Measurements from ENCODE around the gene NEO1.

The NEO1 gene

GRCh38 chr15:73331501-73331900, 279.2 kb downstream of the NEO1 start:
- DNase-seq (ENCODE audit: insufficient read length) (no peak), FAIRE-seq (no peak)
- TF ChIP-seq TAF1 (IDR thresholded peaks at IDR 0.05; ENCODE audit: borderline replicate concordance, low read depth, low read length): no peak
- no peak for TF ChIP-seq POLR2AphosphoS5 (IDR thresholded peaks at IDR 0.05; ENCODE audit: low read depth, low read length)
- no peak for TF ChIP-seq POLR2A (IDR thresholded peaks at IDR 0.05; ENCODE audit: low read depth, low read length)

GRCh38 chr15:73331991-73332925, 280.0 kb downstream of the NEO1 start:
- no peak for FAIRE-seq
- TF ChIP-seq TAF1 (IDR thresholded peaks at IDR 0.05; ENCODE audit: borderline replicate concordance, low read depth, low read length): no peak
- TF ChIP-seq POLR2A (IDR thresholded peaks at IDR 0.05; ENCODE audit: low read depth, low read length): no peak
- TF ChIP-seq POLR2AphosphoS5 (IDR thresholded peaks at IDR 0.05; ENCODE audit: low read depth, low read length): no peak
- DNase-seq (ENCODE audit: insufficient read length): no peak

- DNase-seq (ENCODE audit: insufficient read length) (no peak), FAIRE-seq (no peak)
- no peak for TF ChIP-seq TAF1 (IDR thresholded peaks at IDR 0.05; ENCODE audit: borderline replicate concordance, low read depth, low read length)
Observed at GRCh38 chr15:73333001-73333400, 280.7 kb downstream of the NEO1 start.

GRCh38 chr15:73334086-73334485, 281.8 kb downstream of the NEO1 start:
- no peak for DNase-seq (ENCODE audit: insufficient read length)
- FAIRE-seq: no peak

GRCh38 chr15:73335026-73335425, 282.8 kb downstream of the NEO1 start:
- TF ChIP-seq POLR2AphosphoS5 (IDR thresholded peaks at IDR 0.05; ENCODE audit: low read depth, low read length) (no peak), TAF1 (IDR thresholded peaks at IDR 0.05; ENCODE audit: borderline replicate concordance, low read depth, low read length) (no peak), POLR2A (IDR thresholded peaks at IDR 0.05; ENCODE audit: low read depth, low read length) (no peak)
- DNase-seq (ENCODE audit: insufficient read length) (no peak), FAIRE-seq (no peak)

More at GRCh38 chr15:73334086-73334485, 281.8 kb downstream of the NEO1 start:
- TF ChIP-seq POLR2AphosphoS5 (IDR thresholded peaks at IDR 0.05; ENCODE audit: low read depth, low read length): no peak
- no peak for TF ChIP-seq POLR2A (IDR thresholded peaks at IDR 0.05; ENCODE audit: low read depth, low read length)
- no peak for TF ChIP-seq TAF1 (IDR thresholded peaks at IDR 0.05; ENCODE audit: borderline replicate concordance, low read depth, low read length)

- no peak for TF ChIP-seq TAF1 (IDR thresholded peaks at IDR 0.05; ENCODE audit: borderline replicate concordance, low read depth, low read length)
- TF ChIP-seq POLR2AphosphoS5 (IDR thresholded peaks at IDR 0.05; ENCODE audit: low read depth, low read length): no peak
- TF ChIP-seq POLR2A (IDR thresholded peaks at IDR 0.05; ENCODE audit: low read depth, low read length): no peak
- DNase-seq (ENCODE audit: insufficient read length) (no peak), FAIRE-seq (no peak)
Observed at GRCh38 chr15:73335471-73335870, 283.2 kb downstream of the NEO1 start.

- FAIRE-seq (no peak), DNase-seq (ENCODE audit: insufficient read length) (no peak)
- no peak for TF ChIP-seq TAF1 (IDR thresholded peaks at IDR 0.05; ENCODE audit: borderline replicate concordance, low read depth, low read length)
- TF ChIP-seq POLR2AphosphoS5 (IDR thresholded peaks at IDR 0.05; ENCODE audit: low read depth, low read length): no peak
- TF ChIP-seq POLR2A (IDR thresholded peaks at IDR 0.05; ENCODE audit: low read depth, low read length): no peak
Observed at GRCh38 chr15:73336756-73337155, 284.5 kb downstream of the NEO1 start.

GRCh38 chr15:73337187-73337586, 284.9 kb downstream of the NEO1 start:
- TF ChIP-seq POLR2AphosphoS5 (IDR thresholded peaks at IDR 0.05; ENCODE audit: low read depth, low read length) (no peak), TAF1 (IDR thresholded peaks at IDR 0.05; ENCODE audit: borderline replicate concordance, low read depth, low read length) (no peak), POLR2A (IDR thresholded peaks at IDR 0.05; ENCODE audit: low read depth, low read length) (no peak)
- FAIRE-seq (no peak), DNase-seq (ENCODE audit: insufficient read length) (no peak)

GRCh38 chr15:73338058-73338457, 285.8 kb downstream of the NEO1 start:
- TF ChIP-seq TAF1 (IDR thresholded peaks at IDR 0.05; ENCODE audit: borderline replicate concordance, low read depth, low read length): no peak
- no peak for TF ChIP-seq POLR2A (IDR thresholded peaks at IDR 0.05; ENCODE audit: low read depth, low read length)
- no peak for TF ChIP-seq POLR2AphosphoS5 (IDR thresholded peaks at IDR 0.05; ENCODE audit: low read depth, low read length)
- DNase-seq (ENCODE audit: insufficient read length) (no peak), FAIRE-seq (no peak)

- no peak for DNase-seq (ENCODE audit: insufficient read length)
- TF ChIP-seq TAF1 (IDR thresholded peaks at IDR 0.05; ENCODE audit: borderline replicate concordance, low read depth, low read length): no peak
- TF ChIP-seq POLR2AphosphoS5 (IDR thresholded peaks at IDR 0.05; ENCODE audit: low read depth, low read length): no peak
- TF ChIP-seq POLR2A (IDR thresholded peaks at IDR 0.05; ENCODE audit: low read depth, low read length): no peak
- FAIRE-seq: no peak
Observed at GRCh38 chr15:73338606-73339374, 286.5 kb downstream of the NEO1 start.

- FAIRE-seq: no peak
- no peak for TF ChIP-seq TAF1 (IDR thresholded peaks at IDR 0.05; ENCODE audit: borderline replicate concordance, low read depth, low read length)
- TF ChIP-seq POLR2A (IDR thresholded peaks at IDR 0.05; ENCODE audit: low read depth, low read length): no peak
- TF ChIP-seq POLR2AphosphoS5 (IDR thresholded peaks at IDR 0.05; ENCODE audit: low read depth, low read length): no peak
- no peak for DNase-seq (ENCODE audit: insufficient read length)
Observed at GRCh38 chr15:73340502-73341192, 288.4 kb downstream of the NEO1 start.

All from GM12892 (cell line).